HCT116 (cell line): ENCODE data around the gene CEBPA. TPM values are rescaled to one million over a fixed set of nuclear protein-coding genes. Genes with fewer than 3 reads are reported as not detected.

ENCODE experiments used
- ATAC-seq: fragments of 200-7000 bp; cut with Tn5 transposase; 2 replicates; pipeline ENCODE4 v1.9.1; 2020; ENCODE audit warnings: mild to moderate bottlenecking, moderate library complexity
- BruUV-seq: library from RNA; stranded (reverse); fragments of 400-500 nt; replicated peaks from 2 replicates; lab custom pipeline; 2021; lab: Mats Ljungman, UMichigan
- CTCF ChIA-PET: fragments of 300-600 bp; sonication (Branson Sonifier 250); formaldehyde crosslinking; loops from one replicate; lab custom pipeline; 2021; ENCODE audit warnings: antibody characterized with exemption; lab: Charles Lee
- POLR2A ChIA-PET: fragments of 300-600, 350-600 bp; sonication (Branson Sonifier 250); formaldehyde crosslinking; loops from one replicate; lab custom pipeline; 2021; ENCODE audit warnings: antibody characterized with exemption; lab: Charles Lee
- RAD21 ChIA-PET, 2 experiments: fragments of 300-600 bp; sonication (Branson Sonifier 250); formaldehyde crosslinking; loops; one replicate each; lab custom pipeline; 2023; ENCODE audit warnings: low total read pairs in 2 of 2; ENCODE audit not compliant: uncharacterized antibody in 2 of 2, unreplicated experiment in 2 of 2, low non-redundant PET in 1 of 2; lab: Charles Lee
- DNase-seq: peaks from one replicate; pipeline ENCODE4 v3.0.0-alpha.2; 2010; ENCODE audit warnings: low read depth, low spot score
- H2AFZ ChIP-seq: fragments of 200-600 bp; shearing (Covaris generic), sonication (generic); 2 replicates; pipeline ENCODE4 v1.6.1; 2017; ENCODE audit warnings: low read depth, mixed run types, mixed read lengths, antibody characterized with exemption, low read length; ENCODE audit not compliant: poor library complexity, severe bottlenecking
- H3K27ac ChIP-seq: 2 replicates; pipeline ENCODE4 v1.5.1; 2012; ENCODE audit warnings: low read depth, low read length
- H3K27me3 ChIP-seq: fragments of 200-600 bp; sonication (generic); 2 replicates; pipeline ENCODE4 v1.6.1; 2016; ENCODE audit warnings: mixed run types, low read length, mixed read lengths; ENCODE audit not compliant: insufficient read depth
- H3K36me3 ChIP-seq, 2 experiments: fragments of 200-500 bp in 1 of 2; fragments of 200-600 bp in 1 of 2; sonication (Bioruptor generic) in 1 of 2; sonication (generic) in 1 of 2; 2 replicates each; pipeline versions ENCODE4 v1.5.1 to v1.6.1; 2014 to 2016; ENCODE audit warnings: low read length in 2 of 2, inconsistent platforms in 1 of 2, mixed read lengths in 1 of 2, mixed run types in 1 of 2; ENCODE audit not compliant: insufficient read depth in 2 of 2, control insufficient read depth in 1 of 2
- H3K4me1 ChIP-seq, 2 experiments: fragments of 200-600 bp in 1 of 2; sonication (generic) in 1 of 2; 2 replicates each; pipeline versions ENCODE4 v1.5.1 to v1.6.1; 2012 to 2017; ENCODE audit warnings: low read length in 2 of 2, inconsistent platforms in 1 of 2, mild to moderate bottlenecking in 1 of 2, mixed read lengths in 1 of 2, mixed run types in 1 of 2, moderate library complexity in 1 of 2; ENCODE audit not compliant: insufficient read depth in 2 of 2, control insufficient read depth in 1 of 2
- H3K4me2 ChIP-seq: fragments of 200-600 bp; sonication (generic); 2 replicates; pipeline ENCODE4 v1.6.1; 2017; ENCODE audit warnings: mixed run types, low read length, mixed read lengths
- H3K4me3 ChIP-seq, 2 experiments: fragments of 200-600 bp in 1 of 2; sonication (generic) in 1 of 2; replicated peaks in 1 of 2; 2 replicates each; pipeline ENCODE4 v1.5.1; 2011 to 2016; ENCODE audit warnings: low read length in 2 of 2, control low read depth in 1 of 2, low read depth in 1 of 2, mild to moderate bottlenecking in 1 of 2, mixed read lengths in 1 of 2, mixed run types in 1 of 2
- H3K79me2 ChIP-seq: fragments of 200-600 bp; sonication (generic); 2 replicates; pipeline ENCODE4 v1.6.1; 2017; ENCODE audit warnings: mild to moderate bottlenecking, mixed run types, low read length, moderate library complexity, mixed read lengths; ENCODE audit not compliant: insufficient read depth
- H3K9ac ChIP-seq: fragments of 200-600 bp; sonication (generic); 2 replicates; pipeline ENCODE4 v1.6.1; 2016; ENCODE audit warnings: low read length, mixed read lengths
- H3K9me2 ChIP-seq: fragments of 200-600 bp; sonication (generic), shearing (Covaris generic); 2 replicates; pipeline ENCODE4 v1.6.1; 2017; ENCODE audit warnings: mixed run types, mild to moderate bottlenecking, moderate library complexity; ENCODE audit not compliant: insufficient read depth
- H3K9me3 ChIP-seq, 2 experiments: fragments of 200-500 bp in 1 of 2; fragments of 200-600 bp in 1 of 2; sonication (Bioruptor generic) in 1 of 2; sonication (generic) in 1 of 2; 2 replicates each; pipeline ENCODE4 v1.6.1; 2014 to 2017; ENCODE audit warnings: low read length in 2 of 2, mixed read lengths in 2 of 2, inconsistent platforms in 1 of 2, low read depth in 1 of 2, mild to moderate bottlenecking in 1 of 2, mixed run types in 1 of 2, moderate library complexity in 1 of 2; ENCODE audit not compliant: control insufficient read depth in 1 of 2, insufficient read depth in 1 of 2
- H4K20me1 ChIP-seq: fragments of 200-600 bp; sonication (generic), shearing (Covaris generic); 2 replicates; pipeline ENCODE4 v1.6.1; 2017; ENCODE audit warnings: mixed run types, mild to moderate bottlenecking, moderate library complexity; ENCODE audit not compliant: insufficient read depth
- EGR1 ChIP-seq: IDR thresholded peaks from 2 replicates; pipeline ENCODE4 v1.6.1; 2012; ENCODE audit warnings: low read depth
- ELF1 ChIP-seq: IDR thresholded peaks from 2 replicates; pipeline ENCODE4 v1.6.1; 2012; ENCODE audit warnings: low read depth, borderline replicate concordance
- EZH2 ChIP-seq: fragments of 200-600 bp; sonication (generic); IDR thresholded peaks from 2 replicates; pipeline ENCODE4 v1.6.1; 2017; ENCODE audit warnings: antibody characterized with exemption, mixed run types
- EZH2phosphoT487 ChIP-seq: fragments of 200-600 bp; IDR thresholded peaks from 2 replicates; pipeline ENCODE4 v1.6.1; 2018; ENCODE audit warnings: antibody characterized with exemption, borderline replicate concordance
- JUND ChIP-seq: IDR thresholded peaks from 2 replicates; pipeline ENCODE4 v1.6.1; 2012
- POLR2AphosphoS5 ChIP-seq: IDR thresholded peaks from 2 replicates; pipeline ENCODE4 v1.6.1; 2011; ENCODE audit warnings: mild to moderate bottlenecking, low read depth, low read length, moderate library complexity
- SP1 ChIP-seq: IDR thresholded peaks from 2 replicates; pipeline ENCODE4 v1.6.1; 2012; ENCODE audit warnings: low read depth
- TCF7L2 ChIP-seq: IDR thresholded peaks from 2 replicates; pipeline ENCODE4 v1.7.0; 2011; ENCODE audit warnings: borderline replicate concordance, inconsistent platforms; ENCODE audit not compliant: insufficient read depth, insufficient read length; ENCODE audit errors: extremely low read depth
- YY1 ChIP-seq: IDR thresholded peaks from 2 replicates; pipeline ENCODE4 v1.6.1; 2011; ENCODE audit warnings: low read length, low read depth, moderate library complexity, mild to moderate bottlenecking; ENCODE audit not compliant: insufficient replicate concordance; ENCODE audit errors: extremely low read depth
- ZFX ChIP-seq: fragments of 450-650 bp; IDR thresholded peaks from 2 replicates; pipeline ENCODE4 v1.6.1; 2017
- ZNF274 ChIP-seq: fragments of 200-500 bp; sonication (Bioruptor generic); IDR thresholded peaks from 2 replicates; pipeline ENCODE4 v1.6.1; 2014; ENCODE audit warnings: mild to moderate bottlenecking, low read depth, low read length, inconsistent platforms
- intact Hi-C: fragments of 100-400 bp; cut with micrococcal nuclease; formaldehyde crosslinking; loops from 2 replicates; pipeline ENCODE4 v1.10.0; 2022
- total RNA-seq: library from RNA; stranded (reverse); gene quantifications from one replicate; pipeline ENCODE4 v1.2.1, GENCODE V29; 2021; ENCODE audit not compliant: unreplicated experiment
- TF ChIP-seq, protein P1 (sequence below): IDR thresholded peaks from 2 replicates; pipeline ENCODE4 v1.6.1; 2012; ENCODE audit warnings: low read depth
- TF ChIP-seq, protein P2 (sequence below): IDR thresholded peaks from 2 replicates; pipeline ENCODE4 v1.6.1; 2012

The CEBPA gene
- total RNA-seq, 1 experiment from 2014 or later = 7.0 TPM

DNA sequence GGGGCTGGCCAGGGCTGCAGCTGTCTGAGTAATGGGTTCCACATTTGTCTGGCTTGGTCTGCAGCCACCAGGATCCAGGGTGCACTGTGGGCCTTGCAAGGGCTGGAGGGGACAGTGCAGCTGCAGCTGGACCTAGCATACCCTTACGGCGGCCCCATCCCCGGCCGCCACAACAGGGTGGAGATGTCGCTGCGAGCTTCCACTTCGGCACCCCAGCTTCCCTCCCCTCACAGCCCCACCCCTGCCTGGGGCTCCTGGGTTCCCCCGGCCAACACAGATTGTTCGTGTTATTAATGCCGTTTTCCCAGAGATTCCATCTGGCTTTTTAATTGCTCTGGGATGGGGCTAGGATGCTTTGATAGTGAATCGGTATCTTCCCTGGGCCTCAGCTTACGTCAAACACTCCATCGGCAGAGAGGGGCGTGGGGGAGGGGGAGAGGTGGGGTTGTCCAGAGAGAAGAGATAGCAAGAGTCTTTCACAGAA, 5.8 kb downstream of the CEBPA start:
- Histone ChIP-seq H3K9ac (no peak overlapping the region), H2AFZ (no peak overlapping the region), H3K4me1 (peaks cover 11 to 29% of the 10 kb centered on the region in 2 experiments), H3K79me2 (no peaks in the 10 kb centered on the region), H3K4me2 (no peak overlapping the region), H4K20me1 (no peaks in the 10 kb centered on the region), H3K27me3 (no peaks in the 10 kb centered on the region), H3K36me3 (no peaks in the 10 kb centered on the region), H3K4me3 (no peak overlapping the region), H3K9me2 (no peaks in the 10 kb centered on the region), H3K9me3 (no peaks in the 10 kb centered on the region), H3K27ac (no peak overlapping the region)
- BruUV-seq = no TSS peak
- RAD21 ChIA-PET = no interaction called here
- DNase-seq (no peak), ATAC-seq (no peak)
- TF ChIP-seq EZH2 = no peak
- TF ChIP-seq ELF1 = no peak
- TF ChIP-seq, protein P1, sequence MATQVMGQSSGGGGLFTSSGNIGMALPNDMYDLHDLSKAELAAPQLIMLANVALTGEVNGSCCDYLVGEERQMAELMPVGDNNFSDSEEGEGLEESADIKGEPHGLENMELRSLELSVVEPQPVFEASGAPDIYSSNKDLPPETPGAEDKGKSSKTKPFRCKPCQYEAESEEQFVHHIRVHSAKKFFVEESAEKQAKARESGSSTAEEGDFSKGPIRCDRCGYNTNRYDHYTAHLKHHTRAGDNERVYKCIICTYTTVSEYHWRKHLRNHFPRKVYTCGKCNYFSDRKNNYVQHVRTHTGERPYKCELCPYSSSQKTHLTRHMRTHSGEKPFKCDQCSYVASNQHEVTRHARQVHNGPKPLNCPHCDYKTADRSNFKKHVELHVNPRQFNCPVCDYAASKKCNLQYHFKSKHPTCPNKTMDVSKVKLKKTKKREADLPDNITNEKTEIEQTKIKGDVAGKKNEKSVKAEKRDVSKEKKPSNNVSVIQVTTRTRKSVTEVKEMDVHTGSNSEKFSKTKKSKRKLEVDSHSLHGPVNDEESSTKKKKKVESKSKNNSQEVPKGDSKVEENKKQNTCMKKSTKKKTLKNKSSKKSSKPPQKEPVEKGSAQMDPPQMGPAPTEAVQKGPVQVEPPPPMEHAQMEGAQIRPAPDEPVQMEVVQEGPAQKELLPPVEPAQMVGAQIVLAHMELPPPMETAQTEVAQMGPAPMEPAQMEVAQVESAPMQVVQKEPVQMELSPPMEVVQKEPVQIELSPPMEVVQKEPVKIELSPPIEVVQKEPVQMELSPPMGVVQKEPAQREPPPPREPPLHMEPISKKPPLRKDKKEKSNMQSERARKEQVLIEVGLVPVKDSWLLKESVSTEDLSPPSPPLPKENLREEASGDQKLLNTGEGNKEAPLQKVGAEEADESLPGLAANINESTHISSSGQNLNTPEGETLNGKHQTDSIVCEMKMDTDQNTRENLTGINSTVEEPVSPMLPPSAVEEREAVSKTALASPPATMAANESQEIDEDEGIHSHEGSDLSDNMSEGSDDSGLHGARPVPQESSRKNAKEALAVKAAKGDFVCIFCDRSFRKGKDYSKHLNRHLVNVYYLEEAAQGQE = no peak
- TF ChIP-seq YY1 = no peak
- no peak for TF ChIP-seq TCF7L2
- no peak for TF ChIP-seq JUND
- no peak for TF ChIP-seq SP1
- TF ChIP-seq EZH2phosphoT487 = no peak
- no peak for TF ChIP-seq EGR1
- no peak for TF ChIP-seq POLR2AphosphoS5
- TF ChIP-seq ZFX = no peak
- TF ChIP-seq, protein P2, sequence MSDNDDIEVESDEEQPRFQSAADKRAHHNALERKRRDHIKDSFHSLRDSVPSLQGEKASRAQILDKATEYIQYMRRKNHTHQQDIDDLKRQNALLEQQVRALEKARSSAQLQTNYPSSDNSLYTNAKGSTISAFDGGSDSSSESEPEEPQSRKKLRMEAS = no peak
- no peak for TF ChIP-seq ZNF274
- intact Hi-C loops = no loop called here
- POLR2A ChIA-PET = no interaction called here
- CTCF ChIA-PET = no interaction called here
